HCEC 1CT (cell line): ENCODE measurements around the gene DISP3.

Experiments
- DNase-seq: peaks from one replicate; pipeline ENCODE4 v3.0.0-alpha.2; 2017

Gene DISP3, protein sequence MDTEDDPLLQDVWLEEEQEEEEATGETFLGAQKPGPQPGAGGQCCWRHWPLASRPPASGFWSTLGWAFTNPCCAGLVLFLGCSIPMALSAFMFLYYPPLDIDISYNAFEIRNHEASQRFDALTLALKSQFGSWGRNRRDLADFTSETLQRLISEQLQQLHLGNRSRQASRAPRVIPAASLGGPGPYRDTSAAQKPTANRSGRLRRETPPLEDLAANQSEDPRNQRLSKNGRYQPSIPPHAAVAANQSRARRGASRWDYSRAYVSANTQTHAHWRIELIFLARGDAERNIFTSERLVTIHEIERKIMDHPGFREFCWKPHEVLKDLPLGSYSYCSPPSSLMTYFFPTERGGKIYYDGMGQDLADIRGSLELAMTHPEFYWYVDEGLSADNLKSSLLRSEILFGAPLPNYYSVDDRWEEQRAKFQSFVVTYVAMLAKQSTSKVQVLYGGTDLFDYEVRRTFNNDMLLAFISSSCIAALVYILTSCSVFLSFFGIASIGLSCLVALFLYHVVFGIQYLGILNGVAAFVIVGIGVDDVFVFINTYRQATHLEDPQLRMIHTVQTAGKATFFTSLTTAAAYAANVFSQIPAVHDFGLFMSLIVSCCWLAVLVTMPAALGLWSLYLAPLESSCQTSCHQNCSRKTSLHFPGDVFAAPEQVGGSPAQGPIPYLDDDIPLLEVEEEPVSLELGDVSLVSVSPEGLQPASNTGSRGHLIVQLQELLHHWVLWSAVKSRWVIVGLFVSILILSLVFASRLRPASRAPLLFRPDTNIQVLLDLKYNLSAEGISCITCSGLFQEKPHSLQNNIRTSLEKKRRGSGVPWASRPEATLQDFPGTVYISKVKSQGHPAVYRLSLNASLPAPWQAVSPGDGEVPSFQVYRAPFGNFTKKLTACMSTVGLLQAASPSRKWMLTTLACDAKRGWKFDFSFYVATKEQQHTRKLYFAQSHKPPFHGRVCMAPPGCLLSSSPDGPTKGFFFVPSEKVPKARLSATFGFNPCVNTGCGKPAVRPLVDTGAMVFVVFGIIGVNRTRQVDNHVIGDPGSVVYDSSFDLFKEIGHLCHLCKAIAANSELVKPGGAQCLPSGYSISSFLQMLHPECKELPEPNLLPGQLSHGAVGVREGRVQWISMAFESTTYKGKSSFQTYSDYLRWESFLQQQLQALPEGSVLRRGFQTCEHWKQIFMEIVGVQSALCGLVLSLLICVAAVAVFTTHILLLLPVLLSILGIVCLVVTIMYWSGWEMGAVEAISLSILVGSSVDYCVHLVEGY (N-terminal part only)

DNA sequence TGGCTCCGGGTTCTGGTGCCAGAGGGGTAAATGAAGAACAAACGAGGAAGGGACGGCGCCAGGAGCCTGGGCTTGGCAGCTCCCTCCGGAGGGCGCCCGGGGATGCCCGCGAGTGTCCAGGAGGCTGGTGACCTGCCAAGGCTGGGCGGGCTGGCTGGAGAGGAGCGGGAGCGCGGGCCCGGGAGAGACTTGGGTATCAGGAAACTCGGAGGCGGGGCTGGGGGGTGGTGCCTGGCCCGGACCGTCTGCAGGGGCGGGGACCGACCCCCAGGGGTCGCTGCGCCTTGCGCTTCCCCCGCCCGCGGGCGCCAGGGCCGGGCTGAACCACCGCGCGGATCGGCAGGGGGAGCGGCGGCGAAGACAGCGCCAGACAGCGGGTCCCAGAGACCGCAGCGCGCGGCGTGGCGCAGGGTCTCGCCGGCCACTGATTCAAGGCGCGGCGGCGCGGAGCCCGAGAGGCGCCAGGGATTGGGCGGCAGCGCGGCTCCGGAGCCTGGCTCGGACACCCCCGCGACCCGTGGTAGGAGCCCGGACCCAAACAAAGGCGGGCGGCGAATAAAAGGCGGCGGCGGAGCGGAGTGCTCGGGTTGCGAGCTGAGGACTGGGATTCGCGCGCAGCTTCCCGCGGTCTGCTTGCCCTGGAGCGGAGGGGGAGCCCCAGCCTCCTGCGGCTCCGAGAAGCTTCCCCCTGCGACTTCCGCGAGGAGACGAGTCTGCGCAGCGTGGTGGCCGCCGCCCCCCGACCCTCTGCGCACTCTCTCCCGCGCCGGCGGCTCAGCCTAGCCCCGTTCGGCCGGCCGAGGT lies at the start of gene DISP3:
Gene DISP3, plus strand, starts transcription at position 585 of the 804 bp plus-strand sequence. CDS start 21,838 bp downstream, outside the sequence.
- peak; percentile 69 for DNase-seq

DNA sequence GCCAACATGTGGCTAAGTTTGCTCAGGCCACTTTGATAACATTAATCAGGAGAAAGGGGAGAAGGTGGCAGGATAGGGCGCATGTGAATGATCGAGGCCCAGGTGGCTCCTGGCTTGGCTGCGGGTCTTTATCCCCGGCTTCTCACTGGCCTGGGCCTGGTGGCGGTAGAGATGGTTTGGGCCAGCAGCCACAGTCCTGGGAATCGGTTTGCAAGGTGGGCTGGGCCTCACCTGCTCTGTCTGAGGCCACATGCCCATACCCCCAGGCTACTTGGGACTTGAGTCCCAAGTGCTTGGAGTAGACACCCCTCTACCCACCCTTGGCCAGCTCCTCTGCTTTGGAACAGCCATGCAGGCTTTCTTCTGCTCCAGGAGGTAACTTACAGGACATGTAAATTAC lies 49.7 kb upstream of the DISP3 start:
- no peak for DNase-seq

DNA sequence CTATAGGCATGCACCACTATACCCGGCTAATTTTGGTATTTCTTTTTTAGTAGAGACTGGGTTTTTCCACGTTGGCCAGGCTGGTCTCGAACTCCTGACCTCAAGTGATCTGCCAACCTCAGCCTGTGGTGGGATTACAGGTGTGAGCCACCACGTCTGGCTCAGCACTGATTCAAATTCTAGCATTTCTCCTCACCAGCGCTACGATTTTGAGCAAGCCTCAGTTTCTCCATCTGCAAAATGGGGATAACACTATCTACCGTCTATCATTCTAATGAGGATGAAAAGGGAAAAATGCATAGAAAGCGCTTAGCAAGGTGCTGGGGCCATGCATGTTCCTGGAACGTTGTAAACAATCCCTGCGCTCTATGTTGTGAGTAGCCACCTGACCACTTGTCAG lies 49.0 kb upstream of the DISP3 start:
- DNase-seq: no peak

DNA sequence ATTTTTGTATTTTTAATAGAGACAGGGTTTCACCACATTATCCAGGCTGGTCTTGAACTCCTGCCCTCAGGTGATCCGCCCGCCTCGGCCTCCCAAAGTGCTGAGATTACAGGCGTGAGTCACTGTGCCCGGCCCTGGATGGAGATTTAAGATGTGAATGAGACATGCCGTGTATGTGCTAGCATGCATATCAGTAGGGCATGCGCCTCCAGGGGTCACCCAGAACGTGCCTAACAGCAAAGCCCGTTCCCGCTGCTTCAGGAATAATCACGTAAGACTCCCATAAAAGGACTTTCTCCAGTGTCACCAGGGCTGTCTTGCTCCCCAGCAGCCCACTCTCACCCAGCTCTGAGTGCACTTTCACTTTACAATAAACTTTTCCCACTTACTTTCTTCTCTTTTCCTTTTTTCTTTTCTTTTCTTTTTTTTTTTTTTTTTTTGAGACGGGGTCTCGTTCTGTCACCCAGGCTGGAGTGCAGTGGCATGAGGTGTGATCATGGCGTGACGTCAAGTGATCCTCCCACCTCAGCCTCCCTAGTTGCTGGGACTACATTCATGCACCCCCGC lies 46.9 kb upstream of the DISP3 start:
- no peak for DNase-seq

DNA sequence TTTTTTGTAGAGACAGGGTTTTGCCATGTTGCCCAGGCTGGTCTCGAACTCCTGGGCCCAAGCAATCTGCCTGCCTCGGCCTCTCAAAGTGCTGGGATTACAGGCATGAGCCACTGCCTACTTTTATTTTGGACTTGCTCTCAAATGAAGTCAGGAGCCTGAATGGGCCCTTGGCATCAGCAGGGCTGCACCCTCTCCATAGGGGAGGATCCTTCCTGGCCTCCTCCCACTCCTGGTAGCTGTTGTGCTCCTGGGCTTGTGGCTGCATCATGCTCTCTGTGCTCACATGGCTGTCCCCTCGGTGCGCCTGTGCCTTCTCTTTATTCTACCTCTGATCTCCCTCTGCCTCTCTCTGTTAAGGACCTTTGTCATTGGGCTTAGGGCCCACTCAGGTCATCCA lies 46.4 kb upstream of the DISP3 start:
- no peak for DNase-seq

DNA sequence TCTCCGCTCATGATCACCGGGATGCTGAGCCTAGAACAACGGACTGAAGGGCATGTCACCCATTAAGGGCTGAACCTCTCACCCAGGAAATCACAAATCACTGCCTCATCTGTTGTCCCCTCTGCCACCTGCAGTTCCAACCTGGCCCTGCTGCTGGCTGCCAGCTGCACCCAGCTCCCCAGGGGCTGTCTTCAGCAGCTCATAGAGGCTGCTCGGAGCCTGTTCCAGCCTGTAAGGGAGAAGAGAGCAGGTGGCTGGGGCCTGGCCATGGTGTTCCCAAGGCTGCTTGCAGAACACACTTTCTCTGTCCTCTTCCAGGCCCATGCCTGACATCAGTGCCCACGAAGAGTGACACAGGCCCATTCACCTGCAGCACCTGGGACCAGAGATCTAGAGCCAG lies 44.5 kb upstream of the DISP3 start:
- no peak for DNase-seq

DNA sequence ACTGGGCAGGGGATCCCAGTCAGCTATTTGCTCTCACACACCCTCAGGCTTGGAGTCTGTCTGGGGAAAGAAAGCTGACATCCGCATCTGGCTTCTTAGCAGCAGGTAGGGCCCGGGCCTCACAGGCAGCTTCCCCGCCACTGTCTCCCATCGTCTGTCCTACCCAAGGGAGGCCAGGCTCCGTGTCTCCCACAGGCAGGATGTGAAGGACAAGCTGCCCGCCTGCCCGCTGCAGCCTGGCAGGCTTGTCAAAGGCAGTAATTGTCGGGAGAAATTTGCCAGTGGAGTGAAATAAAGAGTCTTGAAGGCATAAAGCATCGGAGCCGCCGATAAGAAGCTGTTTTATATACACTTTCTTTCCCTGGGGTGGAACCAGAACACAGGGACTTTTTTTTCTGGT lies 44.0 kb upstream of the DISP3 start:
- DNase-seq: no peak

DNA sequence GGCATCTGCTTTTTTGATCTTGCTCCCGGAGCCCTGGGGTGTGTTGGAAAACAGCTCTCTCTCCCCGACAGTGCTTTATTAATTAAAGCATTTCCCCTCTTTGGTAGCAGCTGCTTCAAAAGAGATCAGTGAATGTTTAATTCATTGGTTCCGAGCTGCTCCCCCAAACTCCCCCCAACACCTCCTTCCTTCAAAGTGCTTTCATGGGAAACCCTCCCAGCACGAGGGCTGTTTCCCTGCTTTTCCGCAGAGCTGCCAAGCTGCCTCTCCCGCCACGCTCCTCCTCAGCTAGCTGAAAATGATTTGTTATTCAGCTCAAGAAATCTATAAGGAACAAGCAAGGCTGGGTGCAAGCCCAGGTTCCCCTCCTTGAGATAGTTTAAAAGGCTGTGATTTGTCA lies 40.0 kb upstream of the DISP3 start:
- no peak for DNase-seq

DNA sequence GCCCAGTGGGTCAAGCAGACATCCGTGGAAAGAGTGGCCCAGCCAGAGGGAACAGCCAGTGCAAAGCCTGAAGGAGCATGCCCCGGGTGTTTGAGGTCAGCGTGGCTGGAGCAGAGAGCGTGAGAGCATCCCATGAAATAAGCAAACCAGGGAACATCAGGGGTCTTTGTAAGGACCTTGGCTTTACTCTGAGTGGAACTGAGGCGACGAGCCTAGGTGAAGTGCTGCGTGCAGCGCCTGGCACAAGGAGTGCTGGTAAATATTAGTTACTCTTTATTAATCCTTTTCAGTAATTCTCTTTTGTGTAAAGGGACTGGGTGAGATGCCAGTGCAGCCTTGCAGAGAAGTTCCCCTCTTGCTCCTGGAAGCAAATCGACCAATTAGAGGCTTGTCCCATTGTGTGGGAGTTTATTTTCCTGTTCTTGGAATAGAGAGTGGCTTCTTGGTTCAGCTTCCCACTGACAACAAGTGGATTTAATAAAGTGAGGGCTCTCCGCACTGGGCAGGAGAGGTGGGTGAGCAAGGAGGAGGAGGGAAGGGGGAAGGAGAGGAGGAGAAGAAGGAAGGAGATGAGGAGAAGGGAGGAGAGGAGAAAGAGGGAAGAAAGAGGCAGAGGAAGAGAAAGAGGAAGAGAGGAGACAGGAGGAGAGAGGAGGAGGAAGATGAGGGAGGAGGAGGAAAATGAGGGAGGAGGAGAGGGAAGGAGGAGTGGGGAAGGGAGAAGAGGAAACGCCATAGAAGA lies 37.6 kb upstream of the DISP3 start:
- no peak for DNase-seq

DNA sequence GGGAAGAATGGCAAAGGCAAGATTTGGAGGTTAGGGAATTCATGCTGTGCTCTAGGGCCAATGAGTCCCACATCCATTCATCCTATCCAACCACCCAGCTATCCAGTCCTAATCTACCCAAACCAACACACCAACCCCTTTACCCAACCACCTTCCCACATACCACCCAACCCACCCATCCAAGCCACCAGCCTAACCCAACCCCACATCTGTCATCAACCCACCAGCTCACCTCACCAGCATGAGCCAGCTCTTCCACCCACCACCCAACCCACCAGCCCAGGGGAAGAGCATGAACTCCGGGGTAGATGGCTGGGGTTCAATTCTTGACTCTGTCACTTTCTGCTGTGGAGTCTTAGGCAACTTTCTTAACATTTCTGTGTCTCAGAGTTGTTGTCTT lies 35.9 kb upstream of the DISP3 start:
- no peak for DNase-seq

DNA sequence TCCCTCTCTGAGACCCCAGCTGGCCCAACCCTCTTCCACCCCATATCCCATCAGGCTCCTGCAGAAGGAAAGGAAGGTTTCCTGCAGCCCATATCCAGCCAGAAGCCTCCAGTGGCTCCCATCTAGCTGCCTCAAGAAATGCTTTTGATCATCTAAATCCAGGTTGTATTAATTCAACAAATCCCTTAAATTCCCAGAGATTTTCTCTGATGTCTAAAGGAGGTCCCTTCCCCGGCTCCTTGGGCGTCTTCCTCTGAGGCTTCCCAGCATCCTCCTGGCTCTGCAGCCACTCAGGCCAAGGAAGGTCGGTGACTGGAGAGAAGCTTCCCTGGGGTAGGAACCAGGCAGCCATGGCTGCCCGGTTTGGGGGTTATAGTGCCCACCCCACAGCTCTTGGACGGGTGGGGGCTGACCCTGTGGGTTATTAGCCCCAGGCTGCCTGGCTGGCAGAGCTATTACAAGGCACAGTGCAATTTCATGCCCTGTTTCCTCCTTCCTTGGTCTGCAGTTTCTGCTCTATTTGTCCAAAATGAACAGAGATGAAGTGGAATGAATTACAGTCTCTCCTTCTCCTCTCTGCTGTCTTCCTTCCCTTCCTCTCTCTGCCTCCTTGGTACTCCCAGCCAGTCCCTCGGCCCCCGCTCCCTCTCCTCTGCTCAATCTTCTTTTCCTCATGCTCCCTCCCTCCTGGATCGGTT lies 34.8 kb upstream of the DISP3 start:
- no peak for DNase-seq

DNA sequence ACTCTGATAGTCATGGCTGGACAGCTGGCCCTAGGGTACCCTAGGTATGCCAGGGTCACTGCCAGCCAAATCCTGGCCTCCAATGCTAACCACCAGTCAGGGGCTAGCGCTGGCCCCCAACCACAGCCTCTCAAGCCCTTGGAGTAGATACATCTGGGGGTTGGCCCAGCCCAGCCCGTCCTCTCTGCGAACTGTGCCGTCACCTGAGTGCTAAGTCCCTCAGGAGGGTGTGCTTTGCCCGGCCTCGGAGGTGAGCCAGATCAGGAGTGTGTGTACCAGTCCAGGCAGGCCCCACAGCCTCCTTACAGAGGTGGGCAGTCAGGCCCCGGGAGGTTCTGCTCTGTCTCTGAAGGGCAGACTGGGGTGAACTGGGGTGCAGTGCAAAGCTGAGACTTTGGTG lies 34.0 kb upstream of the DISP3 start:
- no peak for DNase-seq

DNA sequence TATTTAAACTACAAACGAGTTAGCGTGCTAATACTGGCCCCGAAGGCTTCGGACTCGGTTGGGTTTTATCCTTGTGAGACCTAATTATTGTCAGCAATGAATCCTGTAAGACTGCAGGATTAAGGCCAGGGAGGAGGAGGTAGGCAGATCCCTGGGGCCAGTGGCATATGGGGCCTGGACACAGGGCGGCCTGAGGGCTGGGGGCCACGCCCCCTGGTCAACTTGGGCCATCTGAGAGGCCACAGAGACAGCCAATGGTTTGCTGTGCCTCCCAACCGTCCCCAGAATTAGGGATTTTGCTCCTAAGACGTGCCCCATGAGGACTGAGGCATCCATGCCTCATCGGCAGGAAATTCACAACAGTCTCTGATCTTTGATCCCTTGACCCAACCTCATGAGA lies 31.1 kb upstream of the DISP3 start:
- DNase-seq: no peak

DNA sequence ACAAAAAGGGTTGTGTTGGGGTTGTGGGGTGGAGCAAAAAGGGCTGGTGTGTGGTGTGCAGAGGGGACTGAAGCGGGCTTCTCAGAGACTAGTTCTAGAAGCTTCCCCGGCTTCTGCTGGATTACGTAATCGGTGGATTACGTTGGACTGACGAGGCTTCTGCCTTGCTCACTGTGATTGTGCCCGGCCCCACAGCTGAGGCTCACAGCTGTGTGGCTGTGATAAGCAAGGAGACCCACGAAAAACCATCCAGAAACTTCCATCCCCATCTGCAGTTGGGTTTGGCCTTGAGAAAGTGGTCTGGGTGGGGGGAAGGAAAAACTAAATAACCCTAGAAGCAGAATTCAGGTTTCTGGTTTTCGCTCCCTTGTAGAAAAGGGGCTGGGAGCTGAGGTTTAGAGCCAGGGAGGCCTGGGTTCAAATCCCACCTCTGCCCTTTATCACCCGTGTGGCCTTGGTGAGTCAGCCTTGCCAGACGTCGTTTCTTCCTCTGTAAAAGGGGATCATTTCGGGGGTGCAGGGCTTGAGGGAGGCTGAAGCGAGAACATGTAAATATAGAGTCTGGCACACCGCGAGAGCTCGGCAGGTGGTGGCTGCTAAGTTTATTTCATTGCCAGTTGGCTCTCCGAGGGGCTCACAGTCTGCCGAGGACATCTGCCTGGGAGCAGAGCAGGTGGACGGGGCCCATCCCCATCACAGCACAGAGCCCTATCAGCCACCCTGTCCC lies 30.4 kb upstream of the DISP3 start:
- DNase-seq: no peak

DNA sequence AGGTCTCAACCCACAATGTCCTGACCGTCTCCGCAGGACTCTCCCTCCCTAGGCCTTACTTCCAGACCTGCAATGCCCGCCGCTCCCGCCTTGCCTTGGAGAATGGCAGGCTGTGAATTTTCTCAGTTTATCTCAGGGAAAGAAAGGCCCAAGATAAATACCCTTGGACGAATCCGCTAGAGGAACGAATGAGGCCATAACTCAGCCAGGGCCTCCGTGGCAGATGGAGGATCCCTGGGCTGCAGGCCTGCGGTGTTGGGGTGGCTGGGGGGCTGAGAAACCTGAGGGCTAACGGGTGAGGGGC lies 29.9 kb upstream of the DISP3 start:
- DNase-seq: no peak

DNA sequence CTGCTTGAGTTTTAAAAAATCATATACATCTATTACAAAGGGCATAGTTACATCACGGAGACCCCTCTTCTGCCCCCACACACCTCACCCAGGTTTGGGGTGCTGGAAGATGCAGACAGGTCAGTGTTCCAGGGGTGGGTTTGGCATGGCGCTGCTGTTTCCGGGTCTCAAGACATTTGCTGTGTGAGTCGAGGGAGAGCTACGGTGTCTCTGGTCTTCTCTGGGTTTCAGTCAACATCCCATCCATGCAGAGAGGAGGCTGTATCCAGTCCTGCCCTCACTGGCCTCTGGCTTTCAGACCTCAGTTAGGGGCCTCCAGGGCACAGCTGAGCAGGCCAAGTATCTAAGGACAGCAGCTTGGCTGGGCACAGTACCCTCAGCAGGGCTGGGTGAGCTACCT lies 28.6 kb upstream of the DISP3 start:
- DNase-seq: no peak

DNA sequence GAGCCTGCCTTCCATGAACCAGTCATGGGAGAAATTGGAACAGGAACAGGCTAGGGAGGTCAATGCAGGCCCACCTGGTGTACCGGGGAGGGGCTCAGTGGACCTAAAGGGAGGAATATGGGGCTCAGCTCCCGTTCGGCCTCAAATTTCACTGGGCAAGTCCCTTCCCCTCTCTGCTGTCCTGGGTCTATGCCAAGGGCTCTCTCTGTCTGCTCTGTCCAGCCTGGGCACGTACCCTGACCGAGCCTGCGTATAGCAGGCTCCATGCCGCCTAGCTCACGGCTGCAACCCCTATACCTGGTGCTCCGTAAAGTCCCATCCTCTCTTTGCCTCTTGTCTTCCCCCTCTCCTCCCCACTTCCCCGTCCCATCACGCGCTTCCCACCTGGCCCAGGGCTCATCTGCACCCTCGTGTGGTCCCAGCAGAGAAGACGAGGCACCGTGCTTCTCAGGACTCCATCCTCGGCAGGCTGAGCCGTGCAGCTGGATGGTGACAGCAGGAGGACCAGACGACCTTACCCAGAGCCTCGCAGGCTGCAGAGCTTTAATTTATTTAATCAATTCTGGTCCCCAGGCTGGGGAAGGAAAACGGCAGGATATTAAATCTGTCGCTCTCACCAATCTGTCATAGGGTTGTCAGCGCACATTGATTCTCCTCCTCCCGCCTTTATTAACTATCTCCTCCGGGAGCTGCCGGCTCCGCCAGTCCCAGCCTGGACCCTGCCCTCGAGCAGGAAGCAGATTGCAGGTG lies 25.0 kb upstream of the DISP3 start:
- no peak for DNase-seq

DNA sequence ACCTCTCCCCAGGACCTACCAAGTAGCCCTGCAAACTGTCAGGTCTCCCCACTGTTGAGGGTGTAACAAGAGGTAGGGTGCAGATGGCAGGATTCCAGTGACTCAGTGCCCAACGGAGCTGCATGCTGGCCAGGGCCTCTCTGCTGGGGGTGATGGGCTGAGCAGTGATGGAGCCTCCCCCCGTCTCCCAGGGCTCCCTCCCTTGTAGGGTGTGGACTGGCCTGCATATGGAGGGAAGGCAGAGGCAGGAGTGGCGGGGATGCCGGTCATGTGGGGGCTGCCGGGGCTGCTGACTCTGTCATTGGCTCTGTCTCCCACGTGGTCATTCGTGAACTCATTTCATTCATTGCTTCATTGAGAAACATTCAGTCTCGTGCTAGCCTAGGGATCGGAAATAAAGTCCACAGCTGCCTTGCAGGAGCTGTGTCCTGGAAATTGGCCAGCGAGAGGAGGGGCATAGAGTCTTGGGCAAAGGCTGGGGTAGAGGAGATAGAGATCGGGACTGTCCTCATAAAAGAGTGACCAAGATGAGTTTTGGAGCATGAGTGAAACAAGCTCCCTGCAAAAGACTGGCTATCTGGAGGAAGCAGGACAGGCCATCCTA lies 22.9 kb upstream of the DISP3 start:
- DNase-seq: no peak

DNA sequence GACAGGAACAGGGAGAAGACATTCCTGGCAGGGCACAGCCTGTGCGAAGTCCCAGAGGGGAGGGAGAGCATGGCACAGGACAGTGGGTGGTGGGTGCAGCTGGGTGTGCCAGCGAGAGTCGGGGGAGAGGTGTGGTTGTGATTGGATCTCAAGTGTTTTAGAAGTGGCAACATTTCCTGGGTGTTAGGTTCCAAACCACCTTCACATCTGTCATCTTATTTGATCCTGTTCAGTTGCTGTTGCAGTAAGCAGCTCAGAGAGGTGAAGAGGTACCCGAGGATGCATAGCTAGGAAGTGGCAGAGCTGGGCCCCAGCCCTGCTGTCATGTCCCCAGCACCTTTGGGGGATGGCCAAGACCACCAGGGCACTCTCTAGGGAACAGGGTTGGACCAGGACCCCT lies 22.0 kb upstream of the DISP3 start:
- DNase-seq: no peak
